PFSK-1 (cell line): ENCODE measurements around the gene QRFPR.

Source experiments
- FOXP2 ChIP-seq: optimal IDR thresholded peaks from 2 replicates; pipeline ENCODE3; 2011; ENCODE audit warnings: borderline replicate concordance, control low read depth, inconsistent platforms; ENCODE audit not compliant: insufficient read depth; ENCODE audit errors: extremely low read length, extremely low read depth
- POLR2AphosphoS5 ChIP-seq: IDR thresholded peaks from 2 replicates; pipeline ENCODE4 v1.6.1; 2012; ENCODE audit warnings: low read depth, mild to moderate bottlenecking, control low read depth, low read length, moderate library complexity
- SIN3A ChIP-seq: IDR thresholded peaks from 2 replicates; pipeline ENCODE4 v1.6.1; 2012; ENCODE audit warnings: mild to moderate bottlenecking, low read length, moderate library complexity, borderline replicate concordance; ENCODE audit not compliant: insufficient read depth
- TAF1 ChIP-seq: IDR thresholded peaks from 2 replicates; pipeline ENCODE4 v1.6.1; 2012; ENCODE audit warnings: low read length, control low read depth, borderline replicate concordance; ENCODE audit not compliant: insufficient read depth
- TF ChIP-seq, protein P1 (sequence below), 2 experiments: IDR thresholded peaks; 2 replicates each; pipeline versions ENCODE4 v1.6.1 to v1.8.0; 2011 to 2012; ENCODE audit warnings: low read depth in 2 of 2, low read length in 2 of 2, control low read depth in 1 of 2, inconsistent platforms in 1 of 2, mild to moderate bottlenecking in 1 of 2, moderate library complexity in 1 of 2; ENCODE audit not compliant: insufficient read depth in 1 of 2

QRFPR gene

DNA sequence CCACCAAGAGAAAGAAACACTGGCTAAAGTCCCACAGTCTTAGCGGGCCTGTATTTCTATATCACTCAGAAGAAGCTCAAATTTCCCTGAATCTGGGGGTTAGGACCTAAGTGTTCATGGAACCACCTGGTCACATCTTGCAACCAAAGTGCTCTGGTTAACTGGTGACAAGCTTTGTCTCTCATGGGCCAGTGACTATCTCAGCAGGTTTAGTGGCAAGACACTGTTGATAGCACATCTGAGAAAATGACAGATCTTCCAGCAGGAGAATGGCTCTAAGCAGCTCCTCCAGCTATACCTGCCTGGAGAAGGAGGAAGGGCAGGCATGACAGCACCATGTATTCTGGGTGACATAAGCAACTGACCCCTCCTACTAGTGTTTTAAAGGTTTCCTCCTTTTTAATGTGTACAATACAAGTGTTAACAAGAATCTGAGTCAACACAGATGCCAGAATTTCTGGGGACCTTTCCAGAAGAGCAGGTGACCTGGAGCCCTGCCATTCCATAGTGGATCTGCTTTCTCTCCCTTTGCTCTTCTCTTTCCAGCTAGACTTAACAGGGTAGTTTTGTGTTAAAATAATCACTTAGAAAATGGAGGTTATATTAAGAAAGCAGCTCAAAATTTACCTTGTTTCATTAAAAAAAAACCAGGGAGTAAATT, 17.3 kb upstream of the QRFPR start:
- TF ChIP-seq POLR2AphosphoS5 (no peak), SIN3A (no peak), TAF1 (no peak), FOXP2 (no peak)
- TF ChIP-seq, protein P1, sequence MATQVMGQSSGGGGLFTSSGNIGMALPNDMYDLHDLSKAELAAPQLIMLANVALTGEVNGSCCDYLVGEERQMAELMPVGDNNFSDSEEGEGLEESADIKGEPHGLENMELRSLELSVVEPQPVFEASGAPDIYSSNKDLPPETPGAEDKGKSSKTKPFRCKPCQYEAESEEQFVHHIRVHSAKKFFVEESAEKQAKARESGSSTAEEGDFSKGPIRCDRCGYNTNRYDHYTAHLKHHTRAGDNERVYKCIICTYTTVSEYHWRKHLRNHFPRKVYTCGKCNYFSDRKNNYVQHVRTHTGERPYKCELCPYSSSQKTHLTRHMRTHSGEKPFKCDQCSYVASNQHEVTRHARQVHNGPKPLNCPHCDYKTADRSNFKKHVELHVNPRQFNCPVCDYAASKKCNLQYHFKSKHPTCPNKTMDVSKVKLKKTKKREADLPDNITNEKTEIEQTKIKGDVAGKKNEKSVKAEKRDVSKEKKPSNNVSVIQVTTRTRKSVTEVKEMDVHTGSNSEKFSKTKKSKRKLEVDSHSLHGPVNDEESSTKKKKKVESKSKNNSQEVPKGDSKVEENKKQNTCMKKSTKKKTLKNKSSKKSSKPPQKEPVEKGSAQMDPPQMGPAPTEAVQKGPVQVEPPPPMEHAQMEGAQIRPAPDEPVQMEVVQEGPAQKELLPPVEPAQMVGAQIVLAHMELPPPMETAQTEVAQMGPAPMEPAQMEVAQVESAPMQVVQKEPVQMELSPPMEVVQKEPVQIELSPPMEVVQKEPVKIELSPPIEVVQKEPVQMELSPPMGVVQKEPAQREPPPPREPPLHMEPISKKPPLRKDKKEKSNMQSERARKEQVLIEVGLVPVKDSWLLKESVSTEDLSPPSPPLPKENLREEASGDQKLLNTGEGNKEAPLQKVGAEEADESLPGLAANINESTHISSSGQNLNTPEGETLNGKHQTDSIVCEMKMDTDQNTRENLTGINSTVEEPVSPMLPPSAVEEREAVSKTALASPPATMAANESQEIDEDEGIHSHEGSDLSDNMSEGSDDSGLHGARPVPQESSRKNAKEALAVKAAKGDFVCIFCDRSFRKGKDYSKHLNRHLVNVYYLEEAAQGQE (IDR thresholded peaks at IDR 0.05; ENCODE audit: insufficient read depth in 1 of 2, low read depth in 2 of 2, low read length in 2 of 2), result no peak

DNA sequence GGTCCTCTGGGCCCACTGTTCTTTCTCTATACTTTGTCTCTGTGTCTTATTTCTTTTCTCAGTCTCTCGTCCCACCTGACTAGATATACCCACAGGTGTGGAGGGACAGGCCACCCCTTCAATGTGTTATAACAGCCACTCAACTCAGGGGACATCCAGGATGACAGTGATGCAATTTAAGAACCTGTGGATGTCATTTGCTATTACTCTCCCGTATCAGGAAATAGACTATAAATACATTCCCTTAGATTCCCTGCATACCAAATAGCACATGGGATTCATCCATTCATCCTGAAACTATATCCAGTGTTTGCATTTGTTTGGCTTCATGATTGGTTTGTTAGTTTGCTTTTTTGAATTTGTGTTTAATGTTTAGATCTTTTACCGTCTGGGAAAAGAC, 16.6 kb upstream of the QRFPR start:
- no peak for TF ChIP-seq FOXP2
- TF ChIP-seq TAF1, result no peak
- TF ChIP-seq, protein P1 (IDR thresholded peaks at IDR 0.05; ENCODE audit: insufficient read depth in 1 of 2, low read depth in 2 of 2, low read length in 2 of 2), result no peak
- no peak for TF ChIP-seq SIN3A
- no peak for TF ChIP-seq POLR2AphosphoS5

DNA sequence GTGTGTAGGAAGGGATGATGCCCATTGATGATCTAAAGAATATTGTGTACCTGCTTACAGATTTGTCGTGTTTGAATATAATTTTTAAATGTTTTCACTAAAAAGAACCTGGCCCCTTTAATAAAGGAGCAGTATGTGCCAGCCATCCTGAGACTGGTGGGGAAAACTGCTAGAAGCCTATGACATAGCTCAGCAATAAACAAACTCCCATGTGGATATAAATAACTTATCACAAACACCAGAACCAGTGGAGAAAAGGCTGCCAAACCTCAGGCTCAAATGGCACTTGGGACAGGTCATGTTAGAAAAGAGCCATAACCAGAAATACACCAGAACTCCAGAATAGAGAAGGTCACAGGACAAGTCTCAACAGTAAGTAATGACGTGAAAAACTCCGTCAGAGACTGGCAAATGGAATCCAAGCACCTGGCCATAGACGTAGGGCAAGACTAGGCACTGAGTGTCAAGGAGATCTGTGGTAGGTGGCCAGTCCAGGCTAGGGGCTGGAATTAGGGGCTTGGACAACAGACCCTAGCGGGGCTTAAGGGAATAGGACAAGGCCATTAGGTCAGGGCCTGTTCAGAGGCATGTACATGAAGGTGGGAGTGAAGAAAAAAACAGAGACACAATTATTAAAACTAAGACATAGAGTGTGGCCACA, 11.7 kb upstream of the QRFPR start:
- no peak for TF ChIP-seq POLR2AphosphoS5
- no peak for TF ChIP-seq SIN3A
- TF ChIP-seq FOXP2, result no peak
- TF ChIP-seq, protein P1 (IDR thresholded peaks at IDR 0.05; ENCODE audit: insufficient read depth in 1 of 2, low read depth in 2 of 2, low read length in 2 of 2), result no peak
- no peak for TF ChIP-seq TAF1

DNA sequence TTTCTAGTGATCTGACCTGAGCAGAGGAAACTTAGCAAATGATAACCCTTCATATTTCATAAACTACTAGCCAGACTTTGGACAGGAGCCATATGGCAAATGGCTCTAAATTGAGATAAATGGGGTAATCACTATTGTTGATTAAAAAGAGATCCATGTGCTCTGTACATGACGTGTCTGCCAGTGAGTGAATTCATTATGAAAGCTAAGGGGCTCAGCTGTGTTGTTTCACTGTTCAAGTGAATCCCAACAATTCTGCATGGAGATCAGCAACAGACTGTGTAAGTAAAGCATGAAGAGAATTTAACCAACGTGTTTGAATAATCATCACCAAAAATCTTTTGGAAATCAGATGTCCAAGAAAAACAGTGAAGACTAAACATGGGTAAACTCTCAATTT, 9.5 kb upstream of the QRFPR start:
- no peak for TF ChIP-seq POLR2AphosphoS5
- TF ChIP-seq, protein P1 (IDR thresholded peaks at IDR 0.05; ENCODE audit: insufficient read depth in 1 of 2, low read depth in 2 of 2, low read length in 2 of 2), result no peak

DNA sequence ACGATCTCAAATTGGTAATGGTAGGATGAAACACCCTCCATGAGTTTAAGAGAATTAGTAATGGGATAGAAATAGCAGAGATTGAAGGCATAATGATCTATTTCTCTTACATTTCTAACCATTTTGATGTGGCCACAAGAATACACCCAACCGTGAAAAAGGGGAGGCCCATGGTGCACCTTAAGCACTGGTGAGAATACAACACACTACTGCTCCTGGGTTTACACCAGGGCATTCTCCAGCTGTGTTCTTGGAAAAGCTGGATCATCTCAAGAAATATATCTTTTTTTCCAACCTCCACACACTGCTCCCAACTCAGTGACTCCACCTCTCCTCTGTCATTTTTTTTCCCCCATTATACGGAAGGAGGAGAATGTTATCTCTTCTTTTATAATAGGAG, 1.5 kb downstream of the QRFPR start:
- no peak for TF ChIP-seq SIN3A
- TF ChIP-seq, protein P1 (IDR thresholded peaks at IDR 0.05; ENCODE audit: insufficient read depth in 1 of 2, low read depth in 2 of 2, low read length in 2 of 2), result no peak
- no peak for TF ChIP-seq FOXP2
- TF ChIP-seq POLR2AphosphoS5, result no peak
- TF ChIP-seq TAF1, result no peak
